ENCODE results near the gene TINCR.

DNA sequence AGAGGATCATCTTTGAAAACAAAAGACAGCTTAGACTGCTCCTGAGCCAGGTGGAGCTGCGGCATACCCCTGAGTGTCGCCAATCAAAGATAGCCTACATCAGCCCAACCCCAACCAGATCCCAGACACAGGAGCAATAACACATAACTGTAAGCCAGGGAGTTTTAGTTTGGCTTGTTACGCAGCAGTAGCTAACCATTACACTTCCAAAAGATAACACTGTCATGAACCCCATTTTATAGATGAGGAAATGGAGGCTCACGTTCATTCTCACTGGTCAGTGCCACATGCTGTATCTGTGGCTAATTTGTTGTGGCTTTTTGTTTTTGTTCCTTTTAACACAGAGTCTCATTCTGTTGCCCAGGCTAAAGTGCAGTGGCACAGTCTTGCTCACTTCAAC is 47.3 kb downstream of the TINCR start:
- TF ChIP-seq CTCF (conservative IDR thresholded peaks at IDR 0.05 in 1 of 2, IDR thresholded peaks at IDR 0.05 in 1 of 2; ENCODE audit: extremely low read depth in 1 of 2, insufficient read depth in 1 of 2, low read depth in 1 of 2, low read length in 2 of 2) (no peak), EZH2 (IDR thresholded peaks at IDR 0.05; ENCODE audit: borderline replicate concordance, low read length) (no peak)
